Measurements from ENCODE around the gene TBL2.
"Not testable (repeated sequence)": the region's sequence is repeated elsewhere in the genome, so short reads cannot be mapped to it uniquely, and the experiment has no call there.

The TBL2 gene

GRCh38 chr7:73569042-73569608, 9.3 kb downstream of the TBL2 start:
- no peak for DNase-seq

- DNase-seq = no peak
Observed at GRCh38 chr7:73567846-73568685, 10.3 kb downstream of the TBL2 start.

GRCh38 chr7:73567140-73567539, 11.2 kb downstream of the TBL2 start:
- no peak for DNase-seq

GRCh38 chr7:73566431-73566830, 11.9 kb downstream of the TBL2 start:
- DNase-seq = not testable (repeated sequence)

GRCh38 chr7:73565675-73566340, 12.6 kb downstream of the TBL2 start:
- no peak for DNase-seq

GRCh38 chr7:73560109-73560835, 18.1 kb downstream of the TBL2 start:
- no peak for DNase-seq

GRCh38 chr7:73557397-73558257, 20.8 kb downstream of the TBL2 start, which contains the start of gene BCL7B:
Gene BCL7B (minus strand): TSS chr7:73557690. CDS start chr7:73557578, 112 bp downstream.
- peak; percentile 71 to 77 for DNase-seq

GRCh38 chr7:73557108-73557396, 21.3 kb downstream of the TBL2 start:
- peak; percentile 85 to 89 for DNase-seq

- DNase-seq = no peak
Observed at GRCh38 chr7:73556208-73557107, 21.9 kb downstream of the TBL2 start.

GRCh38 chr7:73555411-73555982, 22.9 kb downstream of the TBL2 start:
- no peak for DNase-seq

GRCh38 chr7:73550093-73550492, 28.3 kb downstream of the TBL2 start:
- not testable (repeated sequence) for DNase-seq

GRCh38 chr7:73549176-73549575, 29.2 kb downstream of the TBL2 start:
- no peak for DNase-seq

- no peak for DNase-seq
Observed at GRCh38 chr7:73547841-73548240, 30.5 kb downstream of the TBL2 start.

- no peak for DNase-seq
Observed at GRCh38 chr7:73544678-73545077, 33.7 kb downstream of the TBL2 start.

- DNase-seq = no peak
Observed at GRCh38 chr7:73541722-73542121, 36.7 kb downstream of the TBL2 start.

- DNase-seq = no peak
Observed at GRCh38 chr7:73539709-73540108, 38.7 kb downstream of the TBL2 start.

GRCh38 chr7:73538510-73538909, 39.9 kb downstream of the TBL2 start:
- not testable (repeated sequence) for DNase-seq

GRCh38 chr7:73537051-73537450, 41.3 kb downstream of the TBL2 start:
- DNase-seq = no peak

GRCh38 chr7:73536479-73536878, 41.9 kb downstream of the TBL2 start:
- no peak for DNase-seq

GRCh38 chr7:73535918-73536317, 42.5 kb downstream of the TBL2 start:
- DNase-seq = not testable (repeated sequence)

GRCh38 chr7:73533742-73534141, 44.6 kb downstream of the TBL2 start:
- DNase-seq = no peak
